Lower leg skin (tissue), 3 donors: ENCODE measurements around the gene EPHA10.

ENCODE experiments used
- CTCF ChIP-seq, 3 donors: fragments of 450-650 bp; IDR thresholded peaks; one replicate each; pipeline ENCODE4 v1.5.1; 2016; ENCODE audit warnings: antibody characterized with exemption in 3 of 3, mild to moderate bottlenecking in 3 of 3, moderate library complexity in 2 of 3
- POLR2A ChIP-seq, 2 donors: fragments of 450-650 bp; IDR thresholded peaks; one replicate each; pipeline ENCODE4 v1.6.1; 2016 to 2017; ENCODE audit warnings: antibody characterized with exemption in 2 of 2, mild to moderate bottlenecking in 1 of 2, moderate library complexity in 1 of 2

GRCh38 chr1:37795340-37796125 lies 30.6 kb upstream of the EPHA10 start:
- TF ChIP-seq CTCF (IDR thresholded peaks at IDR 0.05) (no peak), POLR2A (IDR thresholded peaks at IDR 0.05) (no peak)
